Thoracic aorta endothelial cell (primary cell): Measurements from ENCODE around the gene TAS2R10. TPM values are rescaled to one million over a fixed set of nuclear protein-coding genes. Genes with fewer than 3 reads are reported as not detected.

Experiments used
- small RNA-seq: library from RNA; depleted of rRNA; stranded (forward); fragments of <200 nt; gene quantifications from one replicate; pipeline ENCODE3, GENCODE V24; 2012
- total RNA-seq: library from RNA; depleted of rRNA; stranded (reverse); fragments of >200 nt; gene quantifications from 2 replicates; pipeline ENCODE4 v1.2.3, GENCODE V29; 2012

TAS2R10 gene
- 1.1 TPM in 2 replicates for total RNA-seq

GRCh38 chr12:10826258-10826657 lies at the start of gene TAS2R10:
TSS of gene TAS2R10 (minus strand) at chr12:10826358. CDS start at chr12:10826269, 89 bp downstream.

GRCh38 chr12:10849425-10849878 lies 23.3 kb upstream of the TAS2R10 start, which contains the start of gene PRR4:
TSS of gene PRR4 (minus strand) at chr12:10849475. CDS start at chr12:10849437, 38 bp downstream.

GRCh38 chr12:10810068-10810467 lies 16.1 kb downstream of the TAS2R10 start, which contains the start of gene TAS2R9:
TSS of gene TAS2R9 (minus strand) at chr12:10810168. CDS start at chr12:10810075, 93 bp downstream.

GRCh38 chr12:10807186-10807585 lies 19.0 kb downstream of the TAS2R10 start, which contains the start of gene TAS2R8:
TSS of gene TAS2R8 (minus strand) at chr12:10807286. CDS start at chr12:10806980, 306 bp downstream.

GRCh38 chr12:10802587-10802986 lies 23.6 kb downstream of the TAS2R10 start, which contains the start of gene TAS2R7:
TSS of gene TAS2R7 (minus strand) at chr12:10802627. CDS start at chr12:10802570, 57 bp downstream.

Small RNAs within 50 kb of the gene (small RNA-seq; reads per million reads assigned to genes)
- gene PRR4: not detected

Other genes with a start within 250 kb of the TAS2R10 start
- 31.6 and 36.4 TPM in 2 replicates for gene MAGOHB, start 212.7 kb downstream of the TAS2R10 start, total RNA-seq
- 12.3 and 14.4 TPM in 2 replicates for gene STYK1, start 152.3 kb downstream of the TAS2R10 start, total RNA-seq
- gene YBX3, start 103.0 kb downstream of the TAS2R10 start, total RNA-seq: 395 and 439 TPM in 2 replicates
- gene TAS2R7, start 23.7 kb downstream of the TAS2R10 start, total RNA-seq: 0.13 and 0.14 TPM in 2 replicates
- gene TAS2R8, start 19.1 kb downstream of the TAS2R10 start, total RNA-seq: not detected in 2 replicates
- 0.13 TPM in 1 of 2 replicates, not detected in the other for gene TAS2R9, start 16.2 kb downstream of the TAS2R10 start, total RNA-seq
- 1.9 and 2.3 TPM in 2 replicates for gene PRR4, start 23.1 kb upstream of the TAS2R10 start, total RNA-seq
- 22.9 and 38.6 TPM in 2 replicates for gene PRH1, start 57.9 kb upstream of the TAS2R10 start, total RNA-seq
- 2.9 and 5.2 TPM in 2 replicates for gene TAS2R13, start 83.2 kb upstream of the TAS2R10 start, total RNA-seq
- gene PRH2, start 102.9 kb upstream of the TAS2R10 start, total RNA-seq: not detected in 2 replicates
- gene TAS2R14, start 112.9 kb upstream of the TAS2R10 start, total RNA-seq: 4.9 and 6.8 TPM in 2 replicates
- gene TAS2R50, start 160.6 kb upstream of the TAS2R10 start, total RNA-seq: 6.0 and 6.9 TPM in 2 replicates
- gene TAS2R20, start 171.9 kb upstream of the TAS2R10 start, total RNA-seq: 7.2 and 8.6 TPM in 2 replicates
- 9.8 and 13.0 TPM in 2 replicates for gene TAS2R19, start 196.3 kb upstream of the TAS2R10 start, total RNA-seq
- 12.5 and 12.6 TPM in 2 replicates for gene TAS2R31, start 205.0 kb upstream of the TAS2R10 start, total RNA-seq
- gene TAS2R46, start 235.9 kb upstream of the TAS2R10 start, total RNA-seq: 6.3 and 9.4 TPM in 2 replicates